ENCODE results near the gene COX8A. TPM values are rescaled to one million over a fixed set of nuclear protein-coding genes. Genes with fewer than 3 reads are reported as not detected.

Gene COX8A
- total and polyA plus RNA-seq, 2 of the 13 experiments (the other 11 are each of a cell fraction or from before 2014, with no cell fraction given) = 202 to 406 TPM

DNA sequence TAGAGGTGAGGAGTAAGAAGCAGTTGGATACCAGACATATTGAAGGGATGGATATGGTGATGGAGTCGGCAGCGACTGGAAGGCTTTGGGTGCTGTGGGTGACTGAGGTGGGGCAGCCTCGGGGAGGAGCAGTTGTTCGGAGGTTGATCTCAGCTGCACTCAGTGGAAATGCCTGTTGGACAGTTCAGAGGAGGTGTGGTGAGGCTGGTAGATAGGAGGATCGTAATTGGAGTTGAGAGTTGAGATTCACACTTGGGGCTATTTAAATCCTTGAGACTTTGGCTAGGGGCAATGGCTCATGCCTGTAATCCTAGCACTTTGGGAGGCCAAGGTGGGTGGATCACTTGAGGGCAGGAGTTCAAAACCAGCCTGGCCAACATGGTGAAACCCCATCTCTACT is 18.7 kb downstream of the COX8A start:
- H2AFZ ChIP-seq (ENCODE audit: low read length) = no peak overlapping the region
- no peak for ATAC-seq
- no TSS peak for BruUV-seq (replicated peaks)
- ChIA-PET CTCF (ENCODE audit: low intra/inter-chr PET ratio, low total read pairs) (no interaction called here), POLR2A (no interaction called here)
- no peaks in the 10 kb centered on the region for H3K27me3 ChIP-seq (ENCODE audit: control insufficient read depth in 1 of 2, insufficient read depth in 2 of 2, low read length in 2 of 2)
- H3K4me3 ChIP-seq (replicated peaks in 1 of 3; ENCODE audit: insufficient read depth in 1 of 3, low read depth in 2 of 3, low read length in 3 of 3) = no peak overlapping the region
- no peak for DNase-seq (ENCODE audit: low spot score)
- H3K27ac ChIP-seq (ENCODE audit: extremely low read length, insufficient read depth, low read length) = no peak overlapping the region
- WGBS (ENCODE audit: low lambda C conversion rate) = 94% methylated on average over 5 of the region's 5 CpGs
- no peak overlapping the region for H3K4me2 ChIP-seq (ENCODE audit: low read depth, low read length)
- no peak overlapping the region for H3K9ac ChIP-seq (ENCODE audit: insufficient read depth, low read depth, low read length)
- H3K9me3 ChIP-seq (ENCODE audit: low read length) = no peaks in the 10 kb centered on the region
- TF ChIP-seq, protein P1, sequence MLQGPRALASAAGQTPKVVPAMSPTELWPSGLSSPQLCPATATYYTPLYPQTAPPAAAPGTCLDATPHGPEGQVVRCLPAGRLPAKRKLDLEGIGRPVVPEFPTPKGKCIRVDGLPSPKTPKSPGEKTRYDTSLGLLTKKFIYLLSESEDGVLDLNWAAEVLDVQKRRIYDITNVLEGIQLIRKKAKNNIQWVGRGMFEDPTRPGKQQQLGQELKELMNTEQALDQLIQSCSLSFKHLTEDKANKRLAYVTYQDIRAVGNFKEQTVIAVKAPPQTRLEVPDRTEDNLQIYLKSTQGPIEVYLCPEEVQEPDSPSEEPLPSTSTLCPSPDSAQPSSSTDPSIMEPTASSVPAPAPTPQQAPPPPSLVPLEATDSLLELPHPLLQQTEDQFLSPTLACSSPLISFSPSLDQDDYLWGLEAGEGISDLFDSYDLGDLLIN (CRISPR knock-in tag; IDR thresholded peaks at IDR 0.05; ENCODE audit: borderline replicate concordance) = no peak
- no peak for TF ChIP-seq ATF7-NPFF (CRISPR knock-in tag; IDR thresholded peaks at IDR 0.05; ENCODE audit: low read depth)
- TF ChIP-seq, protein P2, sequence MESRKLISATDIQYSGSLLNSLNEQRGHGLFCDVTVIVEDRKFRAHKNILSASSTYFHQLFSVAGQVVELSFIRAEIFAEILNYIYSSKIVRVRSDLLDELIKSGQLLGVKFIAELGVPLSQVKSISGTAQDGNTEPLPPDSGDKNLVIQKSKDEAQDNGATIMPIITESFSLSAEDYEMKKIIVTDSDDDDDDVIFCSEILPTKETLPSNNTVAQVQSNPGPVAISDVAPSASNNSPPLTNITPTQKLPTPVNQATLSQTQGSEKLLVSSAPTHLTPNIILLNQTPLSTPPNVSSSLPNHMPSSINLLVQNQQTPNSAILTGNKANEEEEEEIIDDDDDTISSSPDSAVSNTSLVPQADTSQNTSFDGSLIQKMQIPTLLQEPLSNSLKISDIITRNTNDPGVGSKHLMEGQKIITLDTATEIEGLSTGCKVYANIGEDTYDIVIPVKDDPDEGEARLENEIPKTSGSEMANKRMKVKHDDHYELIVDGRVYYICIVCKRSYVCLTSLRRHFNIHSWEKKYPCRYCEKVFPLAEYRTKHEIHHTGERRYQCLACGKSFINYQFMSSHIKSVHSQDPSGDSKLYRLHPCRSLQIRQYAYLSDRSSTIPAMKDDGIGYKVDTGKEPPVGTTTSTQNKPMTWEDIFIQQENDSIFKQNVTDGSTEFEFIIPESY (CRISPR knock-in tag; IDR thresholded peaks at IDR 0.05) = no peak
- no peak for TF ChIP-seq GTF3A (CRISPR knock-in tag; conservative IDR thresholded peaks at IDR 0.05)
- intact Hi-C loops (cut with micrococcal nuclease; ENCODE audit: unreplicated experiment) = no loop called here
- H3K79me2 ChIP-seq (ENCODE audit: insufficient read depth, low read length) = peaks cover 9% of the 10 kb centered on the region
- in situ Hi-C loops (cut with HindIII; ENCODE audit: extremely low pct_ligation_motif_present, low pct_unique_long_range_greater_than_20kb) = no loop called here
- H4K20me1 ChIP-seq (ENCODE audit: insufficient read depth, low read length) = no peaks in the 10 kb centered on the region; the same call in 1 of the 2 replicates
- FAIRE-seq = no peak
- peaks cover 5% of the 10 kb centered on the region for H3K4me1 ChIP-seq (ENCODE audit: insufficient read depth, low read length)
- H3K36me3 ChIP-seq (replicated peaks in 1 of 2; ENCODE audit: control insufficient read depth in 1 of 2, insufficient read depth in 2 of 2, low read length in 2 of 2) = peaks cover 16 to 58% of the 10 kb centered on the region in 2 experiments; a peak in 4 of 5 replicates

DNA sequence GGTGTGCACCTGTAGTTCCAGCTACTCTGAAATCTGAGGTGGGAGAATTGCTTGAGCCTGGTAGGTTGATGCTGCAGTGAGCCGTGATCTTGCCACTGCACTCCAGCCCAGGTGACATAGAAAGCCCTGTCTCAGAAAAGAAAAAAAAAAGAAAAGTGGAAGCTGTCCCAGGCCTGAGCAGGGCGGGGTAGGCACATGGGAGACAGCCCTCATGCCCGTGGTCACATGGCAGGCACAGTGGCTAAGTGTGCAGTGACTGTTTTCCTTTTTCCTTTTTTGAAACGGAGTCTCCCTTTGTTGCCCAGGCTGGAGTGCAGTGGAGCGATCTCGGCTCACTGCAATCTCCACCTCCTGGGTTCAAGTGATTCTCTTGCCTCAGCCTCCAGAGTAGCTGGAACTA is 19.6 kb downstream of the COX8A start:
- Histone ChIP-seq H3K27ac (ENCODE audit: extremely low read length, insufficient read depth, low read length) (no peak overlapping the region), H3K4me2 (ENCODE audit: low read depth, low read length) (no peak overlapping the region), H3K79me2 (ENCODE audit: insufficient read depth, low read length) (peaks cover 3% of the 10 kb centered on the region), H3K9me3 (ENCODE audit: low read length) (no peaks in the 10 kb centered on the region), H3K4me1 (ENCODE audit: insufficient read depth, low read length) (no peaks in the 10 kb centered on the region), H4K20me1 (ENCODE audit: insufficient read depth, low read length) (no peaks in the 10 kb centered on the region; the same call in 1 of the 2 replicates), H3K4me3 (replicated peaks in 1 of 3; ENCODE audit: insufficient read depth in 1 of 3, low read depth in 2 of 3, low read length in 3 of 3) (no peak overlapping the region), H3K36me3 (replicated peaks in 1 of 2; ENCODE audit: control insufficient read depth in 1 of 2, insufficient read depth in 2 of 2, low read length in 2 of 2) (peaks cover 16 to 52% of the 10 kb centered on the region in 2 experiments; a peak in 4 of 5 replicates), H3K27me3 (ENCODE audit: control insufficient read depth in 1 of 2, insufficient read depth in 2 of 2, low read length in 2 of 2) (no peaks in the 10 kb centered on the region), H2AFZ (ENCODE audit: low read length) (no peak overlapping the region), H3K9ac (ENCODE audit: insufficient read depth, low read depth, low read length) (no peak overlapping the region)
- DNase-seq (ENCODE audit: low spot score) (no peak), FAIRE-seq (no peak), ATAC-seq (no peak)
- WGBS (ENCODE audit: low lambda C conversion rate) = 94% methylated on average over 6 of the region's 6 CpGs
- no TSS peak for BruUV-seq (replicated peaks)
- TF ChIP-seq, protein P3, sequence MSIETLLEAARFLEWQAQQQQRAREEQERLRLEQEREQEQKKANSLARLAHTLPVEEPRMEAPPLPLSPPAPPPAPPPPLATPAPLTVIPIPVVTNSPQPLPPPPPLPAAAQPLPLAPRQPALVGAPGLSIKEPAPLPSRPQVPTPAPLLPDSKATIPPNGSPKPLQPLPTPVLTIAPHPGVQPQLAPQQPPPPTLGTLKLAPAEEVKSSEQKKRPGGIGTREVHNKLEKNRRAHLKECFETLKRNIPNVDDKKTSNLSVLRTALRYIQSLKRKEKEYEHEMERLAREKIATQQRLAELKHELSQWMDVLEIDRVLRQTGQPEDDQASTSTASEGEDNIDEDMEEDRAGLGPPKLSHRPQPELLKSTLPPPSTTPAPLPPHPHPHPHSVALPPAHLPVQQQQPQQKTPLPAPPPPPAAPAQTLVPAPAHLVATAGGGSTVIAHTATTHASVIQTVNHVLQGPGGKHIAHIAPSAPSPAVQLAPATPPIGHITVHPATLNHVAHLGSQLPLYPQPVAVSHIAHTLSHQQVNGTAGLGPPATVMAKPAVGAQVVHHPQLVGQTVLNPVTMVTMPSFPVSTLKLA (IDR thresholded peaks at IDR 0.05) = peak; percentile 26; the same call in 1 of the 2 replicates
- TF ChIP-seq, protein P4, sequence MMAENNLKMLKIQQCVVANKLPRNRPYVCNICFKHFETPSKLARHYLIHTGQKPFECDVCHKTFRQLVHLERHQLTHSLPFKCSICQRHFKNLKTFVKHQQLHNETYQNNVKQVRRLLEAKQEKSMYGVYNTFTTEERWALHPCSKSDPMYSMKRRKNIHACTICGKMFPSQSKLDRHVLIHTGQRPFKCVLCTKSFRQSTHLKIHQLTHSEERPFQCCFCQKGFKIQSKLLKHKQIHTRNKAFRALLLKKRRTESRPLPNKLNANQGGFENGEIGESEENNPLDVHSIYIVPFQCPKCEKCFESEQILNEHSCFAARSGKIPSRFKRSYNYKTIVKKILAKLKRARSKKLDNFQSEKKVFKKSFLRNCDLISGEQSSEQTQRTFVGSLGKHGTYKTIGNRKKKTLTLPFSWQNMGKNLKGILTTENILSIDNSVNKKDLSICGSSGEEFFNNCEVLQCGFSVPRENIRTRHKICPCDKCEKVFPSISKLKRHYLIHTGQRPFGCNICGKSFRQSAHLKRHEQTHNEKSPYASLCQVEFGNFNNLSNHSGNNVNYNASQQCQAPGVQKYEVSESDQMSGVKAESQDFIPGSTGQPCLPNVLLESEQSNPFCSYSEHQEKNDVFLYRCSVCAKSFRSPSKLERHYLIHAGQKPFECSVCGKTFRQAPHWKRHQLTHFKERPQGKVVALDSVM (CRISPR knock-in tag; IDR thresholded peaks at IDR 0.05) = no peak
- no peak for TF ChIP-seq ZNF20 (CRISPR knock-in tag; IDR thresholded peaks at IDR 0.05)
- CTCF ChIA-PET (ENCODE audit: low intra/inter-chr PET ratio, low total read pairs) = no interaction called here
- POLR2A ChIA-PET = no interaction called here
- intact Hi-C loops (cut with micrococcal nuclease; ENCODE audit: unreplicated experiment) (no loop called here), in situ Hi-C loops (cut with HindIII; ENCODE audit: extremely low pct_ligation_motif_present, low pct_unique_long_range_greater_than_20kb) (no loop called here)

All from HepG2 (cell line).